GM21390 (cell line): ENCODE results near the gene OSBP2.

Experiments
- ATAC-seq: cut with Tn5 transposase; IDR thresholded peaks from one replicate; pipeline ENCODE4 v1.9.1; 2021; ENCODE audit not compliant: unreplicated experiment

Gene OSBP2

DNA sequence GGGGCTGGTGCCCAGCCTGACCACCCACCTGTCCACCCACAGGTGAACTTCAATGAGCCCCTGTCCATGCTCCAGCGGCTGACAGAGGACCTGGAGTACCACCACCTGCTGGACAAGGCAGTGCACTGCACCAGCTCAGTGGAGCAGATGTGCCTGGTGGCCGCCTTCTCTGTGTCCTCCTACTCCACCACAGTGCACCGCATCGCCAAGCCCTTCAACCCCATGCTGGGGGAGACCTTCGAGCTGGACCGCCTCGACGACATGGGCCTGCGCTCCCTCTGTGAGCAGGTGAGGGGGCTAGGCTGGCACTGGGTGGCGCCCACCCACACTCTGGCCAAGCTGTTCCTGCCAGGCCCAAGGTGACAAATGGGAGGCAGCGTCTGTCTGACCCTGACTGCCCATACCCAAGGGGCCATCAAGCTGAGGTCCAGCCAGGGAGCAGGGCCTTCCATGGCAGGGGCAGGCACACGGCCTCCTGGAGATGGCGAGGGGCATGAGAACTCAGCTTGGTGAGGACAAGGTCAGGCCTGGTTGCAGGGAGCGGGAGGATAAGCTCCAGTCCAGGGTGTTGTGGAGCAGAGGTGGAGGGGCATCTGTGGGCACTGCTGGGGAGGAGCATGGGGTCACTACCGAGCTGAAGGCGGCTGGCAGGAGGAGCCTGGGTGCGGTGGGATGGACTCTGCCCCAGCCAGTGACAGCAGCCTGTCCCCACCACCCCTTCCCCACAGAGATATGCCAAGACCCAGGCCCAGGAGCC is 196.2 kb downstream of the OSBP2 start:
- no peak for ATAC-seq

DNA sequence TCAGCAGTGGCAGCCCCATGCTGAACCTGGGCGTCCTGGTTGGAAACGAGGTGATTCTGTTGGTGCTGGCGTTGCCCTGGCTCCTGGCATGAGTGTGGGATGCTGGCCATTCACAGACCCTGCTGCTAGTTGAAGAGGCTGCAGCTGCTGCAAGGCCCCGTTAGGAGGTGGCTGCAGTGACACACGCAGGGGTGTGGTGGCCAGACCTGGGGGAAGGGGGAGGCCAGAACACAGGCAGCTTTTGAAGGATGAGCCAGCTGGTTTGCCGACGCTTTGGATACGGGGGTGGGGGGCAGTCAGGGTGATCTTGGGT is 196.7 kb downstream of the OSBP2 start:
- no peak for ATAC-seq

DNA sequence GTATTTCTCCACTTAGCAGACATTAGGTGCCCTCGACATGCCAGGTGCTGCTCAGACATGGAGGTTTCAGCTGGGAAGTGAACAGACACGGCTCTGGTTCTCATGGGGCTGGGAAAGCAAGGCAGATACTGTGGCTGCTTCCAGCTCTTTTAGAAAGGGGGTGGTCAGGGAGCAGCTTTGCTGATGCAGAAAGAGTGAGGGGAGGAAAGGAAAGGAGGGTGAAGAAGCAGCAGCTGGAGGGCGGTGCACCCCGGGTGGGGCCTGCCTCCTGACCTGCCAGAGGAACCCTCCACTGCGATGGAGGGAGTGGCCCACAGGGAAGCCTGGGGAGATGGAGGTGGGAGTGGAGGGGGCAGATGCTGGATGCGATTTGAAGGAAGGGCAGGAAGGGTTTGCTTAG is 197.1 kb downstream of the OSBP2 start:
- no peak for ATAC-seq

DNA sequence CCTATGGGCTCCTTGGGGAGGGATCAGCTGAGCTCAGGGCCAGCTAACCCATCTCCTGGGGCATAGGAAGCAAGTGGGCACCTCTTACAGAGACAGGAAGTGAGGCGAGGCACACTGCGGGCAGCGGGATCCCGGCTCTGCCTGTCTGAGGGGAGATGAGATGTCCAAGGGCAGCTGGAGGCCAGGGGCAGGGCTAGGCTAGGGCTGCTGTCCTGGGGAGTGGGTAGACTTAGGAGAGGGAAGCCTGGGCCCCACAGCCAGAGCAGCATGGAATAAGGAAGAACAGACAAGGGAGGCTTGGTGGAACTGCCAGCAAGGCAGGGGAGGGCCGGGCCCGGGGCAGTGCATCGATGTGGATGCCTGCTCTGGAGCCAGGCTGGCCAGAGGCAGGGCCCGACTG is 197.6 kb downstream of the OSBP2 start:
- ATAC-seq, result no peak

DNA sequence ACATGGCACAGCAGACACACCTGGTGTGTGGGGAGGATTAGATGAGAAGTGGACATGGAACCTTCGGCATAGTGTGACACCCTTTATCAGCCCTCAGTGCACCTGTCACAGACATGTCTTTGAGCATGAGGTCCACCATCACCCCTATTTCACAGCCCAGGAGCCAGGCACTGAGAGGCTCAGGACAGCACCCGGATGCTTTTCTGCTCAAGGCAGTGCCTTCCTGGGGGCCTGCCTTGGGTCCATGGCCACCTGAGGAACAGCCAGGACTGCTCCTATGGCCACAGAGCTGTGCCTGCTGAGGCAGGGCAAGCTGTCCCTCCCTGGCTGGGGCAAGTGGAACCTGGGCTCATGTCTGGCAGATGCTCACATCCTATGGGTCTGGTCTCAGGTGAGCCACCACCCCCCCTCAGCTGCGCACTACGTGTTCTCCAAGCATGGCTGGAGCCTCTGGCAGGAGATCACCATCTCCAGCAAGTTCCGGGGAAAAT is 198.1 kb downstream of the OSBP2 start:
- ATAC-seq, result no peak

DNA sequence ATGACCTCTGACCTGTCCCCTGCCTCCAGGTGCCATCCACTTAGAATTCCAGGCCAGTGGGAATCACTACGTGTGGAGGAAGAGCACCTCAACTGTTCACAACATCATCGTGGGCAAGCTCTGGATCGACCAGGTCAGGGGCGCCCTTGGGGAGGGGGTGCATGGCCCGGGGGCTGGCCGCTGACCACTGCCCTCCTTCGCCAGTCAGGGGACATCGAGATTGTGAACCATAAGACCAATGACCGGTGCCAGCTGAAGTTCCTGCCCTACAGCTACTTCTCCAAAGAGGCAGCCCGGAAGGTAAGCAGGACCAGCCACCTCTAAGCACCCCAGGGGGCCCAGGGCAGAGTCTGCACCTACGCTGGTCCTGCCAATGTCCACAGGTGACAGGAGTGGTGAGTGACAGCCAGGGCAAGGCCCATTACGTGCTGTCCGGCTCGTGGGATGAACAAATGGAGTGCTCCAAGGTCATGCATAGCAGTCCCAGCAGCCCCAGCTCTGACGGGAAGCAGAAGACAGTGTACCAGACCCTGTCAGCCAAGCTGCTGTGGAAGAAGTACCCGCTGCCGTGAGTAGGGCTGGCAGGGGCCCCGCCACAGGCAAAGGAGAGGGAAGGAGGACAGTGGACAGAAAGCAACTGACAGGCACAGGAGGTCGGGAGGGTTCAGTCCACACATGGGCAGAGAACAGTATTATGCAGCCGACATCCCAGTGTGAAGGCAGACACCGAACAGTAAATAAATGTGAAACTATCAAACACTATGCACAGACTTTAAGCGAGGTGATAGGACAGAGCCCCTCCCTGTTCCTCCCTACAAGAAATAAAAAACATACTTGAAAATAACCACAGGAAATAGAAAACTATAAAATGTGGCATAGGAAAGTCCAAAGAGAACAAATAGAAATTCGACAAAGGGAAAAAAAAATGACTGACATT is 199.0 kb downstream of the OSBP2 start:
- no peak for ATAC-seq

DNA sequence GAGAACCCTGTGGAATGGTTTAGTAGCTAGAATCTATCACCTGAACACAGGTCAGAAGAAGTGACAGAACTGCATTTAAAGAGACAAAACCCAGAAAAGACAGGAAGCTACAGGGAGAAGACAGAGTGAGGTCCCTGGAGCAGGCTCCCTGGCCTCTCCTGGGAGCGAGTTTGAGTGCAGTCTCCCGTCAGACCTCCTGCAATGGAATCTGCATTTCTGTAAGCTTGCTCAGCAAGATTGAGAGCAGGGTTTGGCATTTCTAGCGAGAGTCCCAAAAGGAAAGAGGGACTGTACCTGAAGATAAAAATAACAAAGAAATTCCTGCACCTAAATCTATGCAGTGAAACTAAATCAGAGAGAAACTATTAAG is 199.7 kb downstream of the OSBP2 start:
- no peak for ATAC-seq

DNA sequence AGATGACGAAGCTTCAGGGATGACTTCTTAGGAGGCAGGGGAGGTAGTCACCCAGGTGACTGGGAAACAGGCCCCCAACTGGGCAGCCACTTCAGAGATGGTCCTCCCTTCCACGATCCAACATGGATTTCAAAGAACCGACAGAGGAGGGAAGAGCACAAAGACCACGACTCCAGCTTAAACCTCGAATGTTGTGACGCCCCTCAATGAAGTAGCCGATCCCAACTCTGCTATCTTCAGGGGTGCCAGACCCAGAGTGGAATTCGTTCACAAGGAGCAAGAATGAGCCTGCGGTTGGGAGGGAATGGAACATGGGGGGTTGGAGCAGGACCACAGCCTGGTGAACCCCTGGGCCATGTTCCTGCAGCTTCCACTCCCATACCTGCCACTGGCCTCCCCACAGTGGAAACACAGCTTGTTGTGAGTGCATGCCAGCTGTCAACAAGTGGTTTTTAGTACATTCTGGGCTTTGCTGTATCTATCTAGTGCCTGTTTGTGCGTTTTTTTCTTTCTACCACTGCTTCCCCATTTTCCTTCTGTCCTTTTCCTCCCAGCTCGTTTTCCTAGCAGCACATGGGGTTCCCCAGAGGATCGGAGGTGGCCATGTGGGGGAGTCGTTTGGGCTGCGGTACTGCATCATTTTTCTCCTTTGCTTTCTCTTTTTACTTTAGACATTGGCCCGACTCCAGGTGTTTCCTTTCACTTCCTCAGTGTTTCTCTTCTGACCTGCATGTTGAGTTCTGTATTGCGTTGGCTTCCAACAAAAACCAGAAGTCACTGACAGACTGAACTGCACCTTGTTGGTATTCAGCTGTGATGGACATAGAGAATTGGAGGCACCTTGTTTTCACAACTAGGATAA is 208.1 kb downstream of the OSBP2 start:
- no peak for ATAC-seq

DNA sequence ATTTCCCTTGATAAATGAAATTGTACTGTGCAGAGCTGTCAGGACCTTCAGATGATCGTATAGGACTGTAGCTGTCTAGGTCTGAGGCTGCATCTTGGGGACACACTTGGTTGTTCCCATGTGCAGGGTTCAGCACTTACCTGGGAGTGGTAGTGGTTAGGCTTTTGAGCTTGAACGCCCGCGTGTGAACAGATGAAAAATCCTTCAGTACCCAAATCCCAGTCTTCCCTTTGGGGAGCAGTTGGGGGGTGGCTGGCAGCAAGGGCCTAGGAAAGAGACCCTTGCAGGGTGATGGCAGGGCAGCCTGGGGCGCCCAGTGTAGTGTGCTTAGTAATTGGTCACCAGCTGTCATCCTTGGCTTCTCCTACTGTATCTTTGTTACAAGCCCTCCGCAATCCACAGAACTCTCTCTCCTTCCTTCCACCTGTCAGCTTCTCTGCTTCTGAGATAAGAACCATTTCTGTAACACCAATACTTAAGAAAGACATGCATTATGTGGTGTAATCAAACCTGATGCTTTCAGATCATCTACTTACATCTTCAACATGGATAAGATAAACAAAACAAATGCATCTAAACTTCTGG is 209.3 kb downstream of the OSBP2 start:
- ATAC-seq, result no peak

DNA sequence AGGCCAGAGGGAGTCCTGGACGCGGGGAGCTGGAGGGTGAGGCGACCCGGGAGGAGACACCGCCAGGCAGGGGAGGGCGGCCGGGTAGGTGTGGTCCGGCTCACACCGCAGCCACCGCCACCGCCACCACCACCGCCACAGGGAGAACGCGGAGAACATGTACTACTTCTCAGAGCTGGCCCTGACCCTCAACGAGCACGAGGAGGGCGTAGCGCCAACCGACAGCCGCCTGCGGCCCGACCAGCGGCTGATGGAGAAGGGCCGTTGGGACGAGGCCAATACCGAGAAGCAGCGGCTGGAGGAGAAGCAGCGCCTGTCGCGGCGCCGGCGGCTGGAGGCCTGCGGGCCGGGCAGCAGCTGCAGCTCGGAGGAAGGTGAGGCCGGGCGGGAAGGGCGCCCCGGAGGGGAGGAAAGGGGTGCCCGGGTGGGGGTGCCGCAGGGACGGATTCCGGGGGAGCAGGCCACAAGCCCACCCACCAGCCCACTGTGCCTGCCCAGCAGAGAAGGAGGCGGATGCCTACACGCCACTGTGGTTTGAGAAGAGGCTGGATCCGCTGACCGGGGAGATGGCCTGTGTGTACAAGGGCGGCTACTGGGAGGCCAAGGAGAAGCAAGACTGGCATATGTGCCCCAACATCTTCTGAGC is 211.1 kb downstream of the OSBP2 start:
- no peak for ATAC-seq

DNA sequence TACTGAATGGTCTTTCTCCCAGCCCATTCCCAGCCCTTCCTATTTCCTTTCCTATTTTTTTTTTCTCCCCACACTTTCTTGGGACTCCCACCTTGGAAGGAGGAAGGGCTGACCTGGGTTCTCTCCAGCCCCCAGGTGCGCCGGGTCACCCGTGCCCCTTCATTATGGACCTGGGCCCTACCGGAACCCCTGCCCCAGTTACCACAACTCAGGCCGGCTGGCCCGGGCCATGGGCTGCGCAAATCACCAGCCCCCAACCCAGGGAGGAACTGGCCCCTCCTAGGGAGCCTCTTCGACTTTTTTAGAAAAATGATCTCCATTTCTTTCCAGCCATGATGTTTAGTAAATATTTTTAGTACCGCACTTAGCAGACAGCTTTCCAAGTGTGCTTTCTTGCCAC is 211.7 kb downstream of the OSBP2 start:
- ATAC-seq, result no peak

DNA sequence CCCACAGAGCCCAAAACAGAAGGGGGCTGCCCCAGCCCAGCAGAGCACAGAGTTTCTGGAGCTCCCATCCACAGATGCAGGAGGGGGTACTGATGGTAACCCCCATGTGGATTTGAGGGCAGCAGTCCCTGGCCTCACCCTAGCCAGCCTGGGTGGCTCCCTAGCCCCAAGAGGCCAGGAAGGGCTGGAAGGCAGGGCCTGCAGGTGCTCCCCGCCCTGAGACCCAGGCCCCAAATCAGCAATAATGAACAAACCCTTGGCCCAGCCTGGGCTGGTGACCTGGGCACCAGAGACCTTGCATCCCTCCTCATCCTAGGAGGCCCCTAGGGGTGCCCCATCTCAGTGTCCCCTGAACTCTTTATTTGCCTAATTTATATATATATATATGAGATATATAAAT is 212.3 kb downstream of the OSBP2 start:
- no peak for ATAC-seq

DNA sequence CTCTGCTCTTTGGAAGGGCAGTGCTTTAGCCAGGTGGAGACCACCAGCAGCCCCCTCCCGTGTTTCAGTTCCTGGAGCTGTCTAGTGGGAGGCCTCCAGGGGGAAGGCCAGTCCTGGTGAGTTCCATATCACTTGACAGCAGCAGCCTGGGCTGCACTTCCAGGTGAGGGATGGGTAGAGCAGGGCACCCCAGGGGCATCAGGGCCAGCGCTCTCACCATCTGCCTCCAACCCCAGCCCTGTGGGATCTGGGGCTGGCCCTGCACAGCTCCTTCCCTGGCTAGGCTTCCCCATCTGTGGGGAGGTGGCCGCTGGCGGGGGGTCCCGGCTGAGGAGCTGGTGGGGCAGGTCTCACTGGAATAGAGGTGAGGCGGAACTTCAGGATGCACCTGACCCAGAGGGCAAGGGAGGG is 213.4 kb downstream of the OSBP2 start:
- ATAC-seq, result no peak

DNA sequence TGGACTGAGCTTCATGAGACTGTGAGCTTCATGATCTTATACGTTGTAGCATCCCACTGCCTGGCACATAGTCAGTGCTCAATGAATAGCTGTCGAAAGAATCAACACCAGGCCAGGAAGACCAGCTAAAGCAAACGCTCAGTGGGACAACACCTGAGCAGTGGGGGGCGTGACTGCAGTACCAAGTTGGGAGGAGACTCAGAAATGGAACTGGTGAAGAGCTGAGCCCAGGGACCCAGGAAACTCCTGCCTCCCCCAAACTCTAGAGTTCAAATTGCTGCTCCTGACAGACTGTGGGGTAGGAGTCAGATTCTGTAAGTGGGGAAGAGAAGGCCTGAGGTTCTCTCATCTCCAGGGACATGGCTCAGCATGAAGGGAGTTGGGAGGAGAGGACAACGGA is 214.6 kb downstream of the OSBP2 start:
- ATAC-seq, result no peak

DNA sequence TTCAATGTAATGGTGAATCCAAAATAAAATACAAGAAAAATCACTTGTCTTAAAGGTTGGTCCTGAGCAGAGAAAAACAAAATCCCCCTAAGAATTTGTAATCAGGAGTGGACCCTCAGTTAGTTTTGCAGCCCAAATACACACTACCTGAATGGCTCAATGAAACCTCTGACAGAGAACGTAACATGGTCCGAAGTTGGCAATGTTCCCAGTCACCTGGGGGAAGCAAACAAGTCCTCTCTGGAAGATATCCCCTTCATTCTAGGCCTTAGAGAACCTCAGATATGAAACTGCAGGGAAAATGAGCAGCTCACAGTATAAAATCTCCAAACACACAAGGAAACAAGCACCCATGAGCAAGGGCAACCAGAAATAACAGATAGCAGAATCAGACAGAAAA is 215.7 kb downstream of the OSBP2 start:
- no peak for ATAC-seq

DNA sequence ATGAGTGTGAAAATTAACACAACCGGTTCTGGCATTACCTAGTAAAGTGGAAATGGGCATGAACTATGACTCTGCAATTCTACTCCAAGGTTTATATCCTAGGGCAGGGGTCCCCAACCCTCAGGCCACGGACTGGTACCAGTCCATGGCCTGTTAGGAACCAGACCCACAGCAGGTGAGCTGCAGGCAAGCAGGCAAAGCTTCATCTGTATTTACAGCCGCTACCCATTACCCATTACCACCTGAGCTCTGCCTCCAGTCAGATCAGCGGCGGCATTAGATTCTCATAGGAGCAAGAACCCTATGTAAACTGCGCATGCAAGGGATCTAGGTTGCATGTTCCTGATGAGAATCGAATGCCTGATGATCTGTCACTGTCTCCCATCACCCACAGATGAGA is 224.1 kb downstream of the OSBP2 start:
- ATAC-seq, result no peak

DNA sequence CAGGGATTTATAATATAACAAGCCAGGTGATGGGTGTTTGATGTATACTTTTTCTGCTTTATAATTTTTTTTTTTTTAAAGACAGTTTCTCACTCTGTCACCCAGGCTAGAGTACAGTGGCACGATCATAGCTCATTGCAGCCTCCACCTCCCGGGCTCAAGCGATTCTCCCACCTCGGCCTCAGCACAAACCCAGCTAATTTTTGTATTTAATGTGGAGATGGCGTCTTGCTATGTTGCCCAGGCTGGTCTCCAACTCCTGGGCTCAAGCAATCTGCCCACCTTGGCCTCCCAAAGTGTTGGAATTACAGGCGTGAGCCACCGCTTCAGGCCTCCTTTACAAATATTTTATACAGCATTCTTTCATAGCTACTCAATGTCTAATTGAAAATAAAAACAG is 225.3 kb downstream of the OSBP2 start:
- ATAC-seq, result no peak

DNA sequence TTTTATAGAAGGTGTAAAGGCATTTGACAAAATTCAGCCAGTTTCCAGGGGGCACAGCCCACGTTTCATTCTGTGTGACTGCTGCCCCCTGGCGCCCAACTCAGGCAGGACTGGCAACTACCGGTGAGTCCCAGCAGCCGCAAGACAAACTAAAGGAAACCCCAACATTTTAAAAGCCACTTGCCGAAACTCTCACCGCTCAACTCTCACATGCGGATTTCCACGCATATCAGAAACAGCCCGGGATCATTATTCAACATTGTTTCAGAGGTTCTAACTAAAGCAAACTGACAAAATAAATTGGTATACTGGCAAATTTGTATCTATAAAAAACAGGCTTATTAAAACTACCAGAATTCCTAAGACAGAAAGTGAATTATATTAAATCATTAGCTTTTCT is 225.7 kb downstream of the OSBP2 start:
- no peak for ATAC-seq

DNA sequence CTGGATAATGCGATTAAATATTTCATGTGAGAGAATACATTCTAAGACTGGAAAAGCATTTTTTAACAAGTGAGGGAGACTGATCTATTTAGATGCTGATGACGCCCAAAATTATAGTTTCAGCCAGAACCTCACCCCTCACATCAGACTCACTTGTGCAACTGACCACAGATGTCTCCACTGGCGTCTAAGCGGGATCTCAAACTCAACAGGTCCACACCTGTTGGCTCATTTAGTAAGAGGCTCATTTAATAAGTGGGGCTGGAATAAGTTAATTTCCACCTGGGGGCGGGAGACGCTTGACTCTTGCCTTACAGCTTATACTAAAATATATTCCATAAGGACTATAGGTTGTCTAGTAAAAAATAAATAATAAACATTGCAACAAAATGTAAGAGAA is 226.4 kb downstream of the OSBP2 start:
- no peak for ATAC-seq

DNA sequence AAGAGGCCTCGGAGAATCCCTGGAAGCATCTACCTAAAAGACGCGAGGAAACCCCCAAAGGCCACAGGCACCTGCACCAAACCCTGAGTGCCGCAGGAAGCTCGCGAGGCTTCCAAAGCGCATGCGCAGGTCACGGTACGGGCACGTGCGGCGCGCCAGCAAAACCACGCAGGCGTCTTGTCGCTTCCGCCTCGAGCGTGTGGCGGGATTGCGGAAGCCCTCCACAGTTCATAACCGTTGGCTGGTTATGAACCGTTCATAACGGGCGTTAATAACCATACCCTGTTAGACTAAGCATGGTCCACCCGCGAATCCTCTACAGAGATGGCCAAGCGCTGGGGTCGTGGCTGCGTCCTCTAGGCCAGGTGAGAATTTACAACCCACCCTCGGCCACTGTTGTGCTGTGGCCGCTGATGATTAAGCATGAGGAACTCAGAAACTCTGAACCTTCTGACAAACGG is 227.5 kb downstream of the OSBP2 start:
- ATAC-seq, result no peak
